CD4-positive, alpha-beta memory T cell (primary cell): Measurements from ENCODE around the gene DCHS2. TPM values are rescaled to one million over a fixed set of nuclear protein-coding genes. Genes with fewer than 3 reads are reported as not detected.

ENCODE experiments used
- CTCF ChIA-PET: fragments of 350-600 bp; sonication (Branson Sonifier 250); formaldehyde crosslinking; loops from one replicate; lab custom pipeline; 2021; ENCODE audit warnings: inconsistent platforms; ENCODE audit not compliant: partially characterized antibody; lab: Charles Lee
- POLR2A ChIA-PET: fragments of 350-600 bp; sonication (Branson Sonifier 250); formaldehyde crosslinking; loops from one replicate; lab custom pipeline; 2021; ENCODE audit not compliant: partially characterized antibody; lab: Charles Lee
- DNase-seq, 5 donors: peaks; one replicate each; pipeline versions ENCODE4 v3.0.0 to v3.0.0-alpha.2; 2020 to 2022; ENCODE audit warnings: mixed read lengths in 1 of 5
- H3K27ac ChIP-seq: one replicate; pipeline ENCODE4 v1.7.0; 2013; ENCODE audit warnings: low read depth, low read length
- H3K27me3 ChIP-seq: 2 replicates; pipeline ENCODE4 v1.7.0; 2013; ENCODE audit warnings: mild to moderate bottlenecking, low read length, moderate library complexity; ENCODE audit not compliant: insufficient read depth
- H3K36me3 ChIP-seq: 2 replicates; pipeline ENCODE4 v1.7.0; 2013; ENCODE audit warnings: mild to moderate bottlenecking, low read length, moderate library complexity; ENCODE audit not compliant: insufficient read depth
- H3K4me1 ChIP-seq: 2 replicates; pipeline ENCODE4 v1.7.0; 2013; ENCODE audit warnings: mild to moderate bottlenecking, low read length, moderate library complexity; ENCODE audit not compliant: insufficient read depth
- H3K4me3 ChIP-seq, 2 donors: one replicate each; pipeline ENCODE4 v1.7.0; 2013; ENCODE audit warnings: low read length in 2 of 2, mild to moderate bottlenecking in 1 of 2
- H3K9me3 ChIP-seq, 2 donors: one replicate each; pipeline ENCODE4 v1.7.0; 2013; ENCODE audit warnings: low read length in 2 of 2, control low read depth in 1 of 2; ENCODE audit not compliant: control insufficient read depth in 1 of 2
- H3K27ac Mint-ChIP-seq, 7 donors: one replicate each; pipeline ENCODE4 v1.8.0; 2020 to 2021; ENCODE audit warnings: mixed read lengths in 7 of 7, mild to moderate bottlenecking in 6 of 7, inconsistent platforms in 3 of 7, moderate library complexity in 3 of 7
- H3K27me3 Mint-ChIP-seq, 2 donors: one replicate each; pipeline ENCODE4 v1.8.0; 2020 to 2021; ENCODE audit warnings: mixed read lengths in 2 of 2
- H3K36me3 Mint-ChIP-seq, 2 donors: one replicate each; pipeline ENCODE4 v1.8.0; 2020 to 2021; ENCODE audit warnings: mixed read lengths in 2 of 2, inconsistent platforms in 1 of 2, mild to moderate bottlenecking in 1 of 2
- H3K4me1 Mint-ChIP-seq, 4 donors: one replicate each; pipeline ENCODE4 v1.8.0; 2020 to 2021; ENCODE audit warnings: mixed read lengths in 4 of 4, mild to moderate bottlenecking in 1 of 4
- H3K4me3 Mint-ChIP-seq, 8 donors: one replicate each; pipeline ENCODE4 v1.8.0; 2020 to 2021; ENCODE audit warnings: mixed read lengths in 8 of 8, mild to moderate bottlenecking in 7 of 8, moderate library complexity in 6 of 8, inconsistent platforms in 3 of 8
- H3K9me3 Mint-ChIP-seq, 8 donors: one replicate each; pipeline ENCODE4 v1.8.0; 2020 to 2021; ENCODE audit warnings: mixed read lengths in 8 of 8, mild to moderate bottlenecking in 5 of 8, inconsistent platforms in 3 of 8, moderate library complexity in 1 of 8
- intact Hi-C: fragments of 100-400 bp; cut with micrococcal nuclease; formaldehyde crosslinking; loops from one replicate; pipeline ENCODE4 v1.15.1; 2023
- polyA plus RNA-seq, 2 donors: library from polyadenylated mRNA; unstranded; fragments of 300-500 nt; fragmentation: Illumina TruSeq; gene quantifications; one replicate each; pipeline ENCODE4 v1.2.3, GENCODE V29; 2021
- total RNA-seq, 2 experiments: library from RNA; stranded (reverse); gene quantifications; one replicate each; pipeline ENCODE4 v1.2.3, GENCODE V29; 2021

DCHS2 gene
- total and polyA plus RNA-seq, 4 experiments from 2014 or later: 0.14 to 0.33 (median 0.17) TPM; not detected in 1

GRCh38 chr4:154329268-154329868, 162.2 kb downstream of the DCHS2 start:
- peaks cover 14% of the 10 kb centered on the region for H3K4me1 ChIP-seq
- no peaks in the 10 kb centered on the region for H3K36me3 ChIP-seq
- Mint-ChIP-seq H3K9me3 (peaks cover 0 to 4% (median 2%) of the 10 kb centered on the region in 8 donors), H3K27ac (no peak overlapping the region), H3K27me3 (peaks cover 12 to 19% of the 10 kb centered on the region in 2 donors), H3K36me3 (no peaks in the 10 kb centered on the region), H3K4me3 (no peak overlapping the region), H3K4me1 (peaks cover 5 to 13% (median 7%) of the 10 kb centered on the region in 4 donors)
- intact Hi-C loops: no loop called here
- H3K4me3 ChIP-seq: no peak overlapping the region
- H3K27me3 ChIP-seq: peaks cover 4% of the 10 kb centered on the region
- H3K27ac ChIP-seq: no peak overlapping the region
- ChIA-PET POLR2A (no interaction called here), CTCF (interaction anchor here (0.7 kb wide), 1 partner anchor 176 kb away, joined by 3 read pairs; no protein-coding TSS in a partner anchor)
- DNase-seq: no peak
- H3K9me3 ChIP-seq: no peaks in the 10 kb centered on the region

- DNase-seq: no peak
- Histone ChIP-seq H3K36me3 (no peaks in the 10 kb centered on the region), H3K9me3 (no peaks in the 10 kb centered on the region), H3K27me3 (peaks cover 4% of the 10 kb centered on the region), H3K4me3 (no peak overlapping the region), H3K4me1 (peaks cover 6% of the 10 kb centered on the region), H3K27ac (no peak overlapping the region)
- H3K27me3 Mint-ChIP-seq: peaks cover 12 to 19% of the 10 kb centered on the region in 2 donors
- H3K36me3 Mint-ChIP-seq: no peaks in the 10 kb centered on the region
- intact Hi-C loops: no loop called here
- ChIA-PET POLR2A (no interaction called here), CTCF (interaction anchor here (0.6 kb wide), 1 partner anchor 43 kb away, joined by 3 read pairs; no protein-coding TSS in a partner anchor)
- peaks cover under 1 to 6% (median 4%) of the 10 kb centered on the region in 4 donors for H3K4me1 Mint-ChIP-seq
- no peak overlapping the region for H3K4me3 Mint-ChIP-seq
- no peak overlapping the region for H3K27ac Mint-ChIP-seq
- H3K9me3 Mint-ChIP-seq: peaks cover 0 to 4% (median 3%) of the 10 kb centered on the region in 8 donors
These were observed 163.6 kb downstream of the DCHS2 start for GRCh38 chr4:154328030-154328429.

GRCh38 chr4:154320521-154320920, 171.1 kb downstream of the DCHS2 start:
- no peak overlapping the region for H3K27ac ChIP-seq
- no peak overlapping the region for H3K4me3 ChIP-seq
- Mint-ChIP-seq H3K27me3 (peaks cover 0 to 6% of the 10 kb centered on the region in 2 donors), H3K36me3 (no peaks in the 10 kb centered on the region), H3K4me3 (no peak overlapping the region), H3K27ac (no peak overlapping the region), H3K4me1 (no peaks in the 10 kb centered on the region), H3K9me3 (peaks cover 3 to 16% (median 9%) of the 10 kb centered on the region in 8 donors)
- H3K27me3 ChIP-seq: no peaks in the 10 kb centered on the region
- POLR2A ChIA-PET: no interaction called here
- no peaks in the 10 kb centered on the region for H3K4me1 ChIP-seq
- intact Hi-C loops: no loop called here
- CTCF ChIA-PET: interaction anchor here (0.8 kb wide), 1 partner anchor 17 kb away, joined by 3 read pairs; no protein-coding TSS in a partner anchor
- H3K9me3 ChIP-seq: no peaks in the 10 kb centered on the region
- no peak for DNase-seq
- H3K36me3 ChIP-seq: no peaks in the 10 kb centered on the region

GRCh38 chr4:154319736-154320135, 171.9 kb downstream of the DCHS2 start:
- Mint-ChIP-seq H3K4me1 (no peaks in the 10 kb centered on the region), H3K4me3 (no peak overlapping the region), H3K27ac (no peak overlapping the region), H3K27me3 (peaks cover 0 to 4% of the 10 kb centered on the region in 2 donors), H3K9me3 (peaks cover 0 to 14% (median 7%) of the 10 kb centered on the region in 8 donors), H3K36me3 (no peaks in the 10 kb centered on the region)
- intact Hi-C loops: no loop called here
- POLR2A ChIA-PET: no interaction called here
- DNase-seq: no peak
- H3K27me3 ChIP-seq: no peaks in the 10 kb centered on the region
- H3K4me3 ChIP-seq: no peak overlapping the region
- no peaks in the 10 kb centered on the region for H3K4me1 ChIP-seq
- CTCF ChIA-PET: no interaction called here
- H3K36me3 ChIP-seq: no peaks in the 10 kb centered on the region
- no peaks in the 10 kb centered on the region for H3K9me3 ChIP-seq
- no peak overlapping the region for H3K27ac ChIP-seq

- no peak overlapping the region for H3K27ac Mint-ChIP-seq
- H3K4me1 Mint-ChIP-seq: no peaks in the 10 kb centered on the region
- intact Hi-C loops: no loop called here
- H3K9me3 Mint-ChIP-seq: peaks cover 0 to 14% (median 7%) of the 10 kb centered on the region in 8 donors
- no peaks in the 10 kb centered on the region for H3K36me3 Mint-ChIP-seq
- no peaks in the 10 kb centered on the region for H3K36me3 ChIP-seq
- DNase-seq: no peak
- no peak overlapping the region for H3K4me3 Mint-ChIP-seq
- CTCF ChIA-PET: no interaction called here
- peaks cover 0 to 4% of the 10 kb centered on the region in 2 donors for H3K27me3 Mint-ChIP-seq
- POLR2A ChIA-PET: no interaction called here
- no peaks in the 10 kb centered on the region for H3K4me1 ChIP-seq
- H3K4me3 ChIP-seq: no peak overlapping the region
- H3K27ac ChIP-seq: no peak overlapping the region
- H3K9me3 ChIP-seq: no peaks in the 10 kb centered on the region
- no peaks in the 10 kb centered on the region for H3K27me3 ChIP-seq
These were observed 174.2 kb downstream of the DCHS2 start for GRCh38 chr4:154317201-154317999.

GRCh38 chr4:154315741-154316140, 175.9 kb downstream of the DCHS2 start:
- ChIA-PET POLR2A (no interaction called here), CTCF (no interaction called here)
- Mint-ChIP-seq H3K9me3 (peaks cover 0 to 14% (median 7%) of the 10 kb centered on the region in 8 donors), H3K27ac (no peak overlapping the region), H3K4me3 (no peak overlapping the region), H3K36me3 (no peaks in the 10 kb centered on the region), H3K27me3 (peaks cover 0 to 6% of the 10 kb centered on the region in 2 donors), H3K4me1 (no peaks in the 10 kb centered on the region)
- Histone ChIP-seq H3K9me3 (no peaks in the 10 kb centered on the region), H3K4me3 (no peak overlapping the region), H3K4me1 (no peaks in the 10 kb centered on the region), H3K27me3 (no peaks in the 10 kb centered on the region), H3K36me3 (no peaks in the 10 kb centered on the region), H3K27ac (no peak overlapping the region)
- no peak for DNase-seq
- intact Hi-C loops: no loop called here

GRCh38 chr4:154314248-154314647, 177.4 kb downstream of the DCHS2 start:
- no peak for DNase-seq
- Mint-ChIP-seq H3K27me3 (peaks cover 0 to 6% of the 10 kb centered on the region in 2 donors), H3K4me1 (no peaks in the 10 kb centered on the region), H3K9me3 (peaks cover 0 to 13% (median 7%) of the 10 kb centered on the region in 8 donors), H3K36me3 (no peaks in the 10 kb centered on the region), H3K4me3 (no peak overlapping the region), H3K27ac (no peak overlapping the region)
- Histone ChIP-seq H3K27ac (no peak overlapping the region), H3K36me3 (no peaks in the 10 kb centered on the region), H3K4me3 (no peak overlapping the region), H3K9me3 (no peaks in the 10 kb centered on the region), H3K27me3 (no peaks in the 10 kb centered on the region), H3K4me1 (no peaks in the 10 kb centered on the region)
- ChIA-PET CTCF (no interaction called here), POLR2A (no interaction called here)
- intact Hi-C loops: no loop called here
